ENCODE measurements around the gene ANKFY1.

Gene ANKFY1, protein sequence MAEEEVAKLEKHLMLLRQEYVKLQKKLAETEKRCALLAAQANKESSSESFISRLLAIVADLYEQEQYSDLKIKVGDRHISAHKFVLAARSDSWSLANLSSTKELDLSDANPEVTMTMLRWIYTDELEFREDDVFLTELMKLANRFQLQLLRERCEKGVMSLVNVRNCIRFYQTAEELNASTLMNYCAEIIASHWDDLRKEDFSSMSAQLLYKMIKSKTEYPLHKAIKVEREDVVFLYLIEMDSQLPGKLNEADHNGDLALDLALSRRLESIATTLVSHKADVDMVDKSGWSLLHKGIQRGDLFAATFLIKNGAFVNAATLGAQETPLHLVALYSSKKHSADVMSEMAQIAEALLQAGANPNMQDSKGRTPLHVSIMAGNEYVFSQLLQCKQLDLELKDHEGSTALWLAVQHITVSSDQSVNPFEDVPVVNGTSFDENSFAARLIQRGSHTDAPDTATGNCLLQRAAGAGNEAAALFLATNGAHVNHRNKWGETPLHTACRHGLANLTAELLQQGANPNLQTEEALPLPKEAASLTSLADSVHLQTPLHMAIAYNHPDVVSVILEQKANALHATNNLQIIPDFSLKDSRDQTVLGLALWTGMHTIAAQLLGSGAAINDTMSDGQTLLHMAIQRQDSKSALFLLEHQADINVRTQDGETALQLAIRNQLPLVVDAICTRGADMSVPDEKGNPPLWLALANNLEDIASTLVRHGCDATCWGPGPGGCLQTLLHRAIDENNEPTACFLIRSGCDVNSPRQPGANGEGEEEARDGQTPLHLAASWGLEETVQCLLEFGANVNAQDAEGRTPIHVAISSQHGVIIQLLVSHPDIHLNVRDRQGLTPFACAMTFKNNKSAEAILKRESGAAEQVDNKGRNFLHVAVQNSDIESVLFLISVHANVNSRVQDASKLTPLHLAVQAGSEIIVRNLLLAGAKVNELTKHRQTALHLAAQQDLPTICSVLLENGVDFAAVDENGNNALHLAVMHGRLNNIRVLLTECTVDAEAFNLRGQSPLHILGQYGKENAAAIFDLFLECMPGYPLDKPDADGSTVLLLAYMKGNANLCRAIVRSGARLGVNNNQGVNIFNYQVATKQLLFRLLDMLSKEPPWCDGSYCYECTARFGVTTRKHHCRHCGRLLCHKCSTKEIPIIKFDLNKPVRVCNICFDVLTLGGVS

DNA sequence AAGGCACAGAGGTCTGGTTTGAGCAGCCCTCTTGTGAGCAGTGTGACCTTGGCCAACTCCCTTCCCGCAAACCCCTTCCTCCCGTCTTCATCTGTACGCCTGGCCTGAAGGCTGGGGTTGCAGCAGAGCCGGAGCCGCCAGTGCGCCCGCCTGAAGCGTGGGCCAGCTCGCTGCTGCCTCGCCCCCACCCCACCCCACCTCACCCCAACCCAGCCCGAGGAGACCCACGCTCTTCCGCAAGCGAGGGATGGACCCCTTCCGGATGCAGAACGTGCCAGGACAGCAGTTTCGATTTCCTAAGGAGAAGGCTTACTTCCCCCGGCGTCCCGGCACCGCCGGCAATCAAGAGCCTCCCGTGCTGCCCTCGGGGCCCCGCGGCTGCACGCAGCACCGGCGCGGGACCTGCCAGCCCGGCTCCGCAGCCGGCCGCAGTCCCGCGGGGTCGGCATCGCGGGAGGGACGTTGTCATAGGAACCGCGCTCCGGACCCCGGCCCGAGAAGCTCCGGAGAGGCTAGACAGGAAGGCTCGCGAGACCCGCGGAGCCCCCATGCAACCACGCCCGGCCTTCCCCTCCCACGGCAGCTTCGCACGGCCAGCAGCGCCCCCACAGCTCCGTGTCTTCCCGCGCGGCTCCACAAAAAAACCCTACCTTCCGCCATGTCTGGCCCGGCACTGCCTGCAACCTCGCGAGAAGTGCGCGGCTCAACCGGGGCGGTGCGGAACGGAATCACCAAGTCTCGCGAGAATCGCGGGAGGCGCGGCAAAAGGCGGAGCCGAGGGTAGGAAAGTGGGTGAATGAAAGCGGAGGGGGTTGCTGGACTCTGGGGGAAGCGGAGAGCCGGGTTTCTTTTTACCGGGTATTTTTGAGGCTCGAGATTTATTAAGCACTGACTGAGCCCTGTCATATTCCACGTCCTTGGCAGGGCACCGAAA is at the start of gene ANKFY1:
ANKFY1 (minus strand) TSS at position 698 of the 934 bp plus-strand sequence; CDS start at position 660, 38 bp downstream.
- DNase-seq, result peak; percentile 89 to 94

DNA sequence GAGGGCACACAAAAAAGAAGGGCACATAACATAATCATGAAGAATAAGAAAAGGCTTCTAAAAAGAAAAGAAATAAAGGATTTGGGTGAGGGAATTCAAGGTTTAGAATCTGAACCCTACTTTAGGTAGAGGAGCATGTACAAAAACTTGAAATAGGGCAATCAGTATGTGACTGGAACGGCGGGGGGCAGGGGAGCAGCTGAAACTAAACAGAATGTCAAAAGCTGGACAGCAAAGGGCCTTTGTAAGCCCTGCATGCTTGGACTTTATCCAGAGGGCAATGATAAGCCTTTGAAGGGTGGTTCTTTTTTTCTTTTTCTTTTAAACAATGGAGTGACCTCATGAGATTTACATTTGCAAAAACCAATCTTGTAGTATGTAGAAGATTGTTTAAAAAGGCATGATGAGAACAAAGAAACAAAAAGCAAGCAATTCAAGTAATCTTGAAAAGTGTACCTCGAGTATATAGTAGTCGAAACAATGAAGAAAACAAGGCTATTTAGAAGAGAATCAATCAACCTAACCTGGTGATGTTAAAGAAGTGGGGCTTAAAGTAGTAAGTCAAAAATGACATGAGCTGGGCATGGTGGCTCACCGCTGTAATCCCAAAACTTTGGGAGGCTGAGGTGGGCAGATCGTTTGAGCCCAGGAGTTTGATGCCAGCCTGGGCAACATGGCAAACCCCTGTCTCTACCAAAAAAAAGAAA is 46.7 kb upstream of the ANKFY1 start:
- DNase-seq, result no peak

DNA sequence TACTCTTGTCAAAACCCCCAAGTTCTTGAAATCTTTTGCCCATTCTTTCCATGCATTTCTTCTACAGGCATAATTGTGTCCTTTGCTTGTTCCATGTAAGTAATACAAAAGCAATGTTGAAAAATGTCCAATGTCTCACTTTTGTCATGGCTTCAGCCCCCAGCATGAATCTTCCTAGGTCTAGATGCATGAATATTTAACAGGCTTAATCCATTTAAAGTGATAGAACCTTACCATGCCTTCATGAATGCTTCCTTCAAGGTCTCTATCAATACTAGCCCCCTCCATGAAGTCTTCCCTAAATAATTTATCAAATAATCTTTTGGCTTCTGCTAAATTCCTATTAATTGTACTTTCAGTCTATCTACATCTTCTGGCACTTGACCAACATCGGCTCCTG is 46.1 kb upstream of the ANKFY1 start:
- DNase-seq, result no peak

GRCh38 chr17:4307179-4307930 is 43.6 kb upstream of the ANKFY1 start:
- DNase-seq, result no peak

GRCh38 chr17:4305224-4305623 is 41.4 kb upstream of the ANKFY1 start:
- DNase-seq, result no peak

DNA sequence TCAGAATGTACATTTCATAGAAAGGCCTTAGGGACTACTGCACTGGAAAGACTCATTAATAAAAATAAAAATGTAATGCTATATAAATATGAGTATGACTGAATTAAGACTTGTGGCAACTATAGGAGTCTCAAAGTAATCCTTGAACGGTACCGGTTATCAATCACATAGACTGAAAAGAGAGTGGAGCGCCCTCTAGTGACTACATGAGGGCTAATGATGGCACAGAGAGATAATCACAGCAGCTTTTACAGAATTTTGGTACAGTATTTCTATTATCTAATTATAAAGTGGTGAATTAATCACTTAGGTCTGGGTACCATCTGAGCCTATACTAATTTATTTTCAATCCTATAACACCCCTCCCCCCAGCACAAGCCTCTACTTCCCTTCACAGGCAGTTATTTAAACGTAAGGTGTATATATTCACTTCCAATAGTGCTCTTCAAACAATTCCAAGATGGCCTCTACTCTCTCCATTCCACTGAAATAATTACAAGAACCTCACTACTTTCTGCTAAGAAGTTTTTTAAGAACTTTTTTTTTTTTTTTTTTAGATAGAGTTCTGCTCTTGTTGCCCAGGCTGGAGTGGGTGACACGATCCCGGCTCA is 40.7 kb upstream of the ANKFY1 start:
- DNase-seq, result peak in 1 of 2 experiments; percentile 20

DNA sequence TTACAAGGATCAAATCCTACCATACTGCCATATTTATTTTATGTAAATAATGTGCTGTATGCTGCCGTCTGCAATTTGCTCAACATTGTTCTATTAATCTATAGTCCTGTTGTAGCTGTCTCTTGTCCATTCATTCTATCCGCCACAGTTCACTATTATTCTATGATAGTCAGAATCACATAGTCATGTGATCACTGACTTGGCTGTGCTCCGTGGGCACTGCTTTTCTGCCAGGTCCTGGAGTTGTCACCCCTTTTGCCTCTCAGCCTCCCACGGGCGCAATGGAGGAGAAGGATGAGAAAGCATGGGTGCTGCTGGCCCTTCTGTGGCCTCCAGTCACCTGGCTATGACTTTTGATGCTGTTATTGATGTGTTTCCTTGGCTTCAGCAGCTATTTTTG is 37.3 kb upstream of the ANKFY1 start:
- DNase-seq, result no peak

GRCh38 chr17:4297351-4297750 is 33.6 kb upstream of the ANKFY1 start:
- no peak for DNase-seq

DNA sequence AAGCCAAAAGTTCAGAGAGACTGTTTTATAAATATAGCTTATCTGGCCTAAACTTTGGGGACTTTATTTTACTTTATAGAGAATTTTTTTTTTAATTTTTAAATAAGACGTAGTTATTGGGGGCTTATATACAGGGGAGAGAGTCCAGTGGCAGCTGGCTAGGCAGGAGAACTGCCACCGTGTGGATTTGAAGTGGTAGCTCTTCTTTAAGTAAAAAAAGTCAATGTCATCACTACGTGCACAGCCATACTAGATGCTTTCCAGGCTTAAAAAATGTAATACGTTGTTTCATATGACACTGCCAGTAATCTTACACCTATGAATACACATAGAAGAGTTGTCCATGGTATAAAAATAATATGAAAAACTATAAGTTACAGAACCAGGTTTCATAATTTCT is 31.9 kb upstream of the ANKFY1 start:
- DNase-seq, result no peak

- DNase-seq, result no peak
Observed at GRCh38 chr17:4293572-4293971, 29.8 kb upstream of the ANKFY1 start.

GRCh38 chr17:4287710-4288109 is 23.9 kb upstream of the ANKFY1 start:
- DNase-seq, result no peak

DNA sequence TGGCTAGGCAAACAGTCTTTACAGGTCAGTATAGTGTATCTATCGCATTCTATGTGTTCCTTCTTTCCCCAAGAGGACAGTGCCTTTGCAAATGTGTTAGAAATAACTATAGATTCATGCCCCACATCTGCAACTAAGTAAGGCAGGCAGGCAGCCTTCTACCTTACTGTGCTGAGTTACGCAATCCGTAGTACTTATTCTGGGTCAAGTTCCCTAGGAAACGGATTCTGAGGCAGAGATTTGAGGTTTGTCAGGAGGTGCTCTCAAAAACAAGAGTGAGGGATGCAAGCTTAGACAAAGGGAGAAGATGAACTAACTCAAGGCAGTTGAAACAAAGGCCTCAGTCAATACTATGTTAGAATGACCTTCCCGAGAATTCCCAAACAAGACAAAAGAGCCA is 12.7 kb upstream of the ANKFY1 start:
- no peak for DNase-seq

DNA sequence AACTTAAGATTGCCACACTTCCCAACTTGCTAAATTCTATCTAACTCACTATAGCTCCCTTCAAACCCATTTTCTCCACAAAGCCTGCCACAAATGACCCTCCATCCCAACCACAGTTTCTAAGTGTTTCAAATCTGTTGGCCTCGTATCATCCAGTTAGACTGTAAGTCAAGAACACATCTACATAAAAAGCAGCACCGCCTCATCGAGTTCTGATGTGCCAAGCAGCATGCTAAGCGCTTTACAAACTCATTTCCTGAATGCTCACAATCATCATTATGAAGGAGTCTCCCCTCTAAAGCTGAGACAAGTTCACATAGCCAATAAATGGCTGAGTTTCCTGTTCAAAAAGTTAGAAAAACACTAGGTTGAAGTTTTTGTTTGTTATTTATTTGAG is 9.2 kb upstream of the ANKFY1 start:
- no peak for DNase-seq

DNA sequence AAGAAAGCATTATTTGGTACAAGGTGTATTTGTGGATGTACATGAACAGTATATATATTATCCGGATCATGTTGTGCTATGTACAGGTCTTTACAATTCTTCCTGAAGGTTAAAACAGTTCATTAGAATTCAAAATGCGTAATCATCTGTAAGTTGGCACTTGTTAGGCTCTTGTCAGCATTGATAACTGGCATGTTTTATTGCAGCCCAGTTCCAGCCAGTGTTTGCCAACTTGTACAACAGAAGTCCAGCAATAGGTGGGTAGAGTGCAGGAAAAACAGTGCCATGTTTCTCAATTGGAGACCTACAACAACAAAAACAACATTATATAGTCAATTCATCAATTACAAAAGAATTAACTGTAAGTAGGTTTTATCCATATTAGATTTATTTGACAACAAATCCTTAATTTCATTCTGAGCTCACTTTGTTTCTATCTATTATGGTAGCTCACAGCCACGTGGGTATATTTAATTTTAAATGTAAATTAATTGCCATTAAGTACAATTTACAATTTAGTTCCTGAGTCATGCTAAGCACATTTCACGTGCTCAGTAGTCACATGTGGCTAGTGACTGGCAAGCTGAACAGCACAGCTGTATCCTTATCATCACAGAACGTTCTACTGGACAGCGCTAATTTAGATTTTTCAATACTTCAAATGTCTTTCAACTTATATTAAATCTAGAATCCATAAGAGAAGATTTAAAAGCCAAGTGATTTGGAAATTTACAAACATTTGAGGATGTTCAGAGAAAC is 8.6 kb upstream of the ANKFY1 start:
- no peak for DNase-seq

DNA sequence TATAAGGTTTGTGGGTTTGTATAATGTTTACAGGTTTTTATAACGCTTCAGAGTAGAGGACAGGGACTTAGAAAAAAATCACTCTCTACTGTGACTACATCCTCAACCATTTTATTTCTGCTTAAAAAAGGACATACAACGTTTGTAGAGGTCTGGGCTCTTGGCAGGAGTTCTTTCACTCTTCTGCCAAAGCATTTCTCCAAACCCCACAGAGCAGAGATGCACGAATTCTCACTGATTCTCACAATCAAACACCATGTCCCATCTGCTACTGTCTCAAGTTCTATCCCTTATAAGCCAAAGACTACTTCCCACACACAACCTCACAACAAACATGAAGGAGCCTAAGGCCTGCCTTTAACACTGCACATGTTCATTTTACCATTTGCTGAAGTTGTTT is 7.0 kb upstream of the ANKFY1 start:
- DNase-seq, result no peak

DNA sequence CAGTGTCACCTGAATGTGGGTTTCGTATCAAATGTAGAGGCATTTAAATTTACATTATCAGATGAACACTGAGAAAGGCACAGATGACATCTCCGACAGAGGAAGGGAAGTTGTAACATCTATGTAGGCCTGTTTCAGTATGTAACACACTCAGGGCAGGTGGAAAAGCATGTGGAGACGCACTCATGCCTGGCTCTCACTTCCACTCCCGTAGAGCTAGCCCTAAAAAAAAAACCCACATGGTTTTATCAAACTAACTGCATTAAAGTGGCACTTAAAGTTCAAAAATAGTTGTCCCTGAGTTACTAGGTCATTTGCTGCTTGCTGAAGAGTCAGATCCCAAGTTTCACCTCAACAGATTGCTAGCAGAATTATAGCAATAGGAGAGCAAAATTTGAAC is 6.1 kb upstream of the ANKFY1 start:
- DNase-seq, result no peak

- DNase-seq, result no peak
Observed at GRCh38 chr17:4267402-4267801, 3.6 kb upstream of the ANKFY1 start.

GRCh38 chr17:4266550-4266949 is 2.8 kb upstream of the ANKFY1 start:
- DNase-seq, result no peak

- DNase-seq, result no peak
Observed at GRCh38 chr17:4262703-4263102, 1.1 kb downstream of the ANKFY1 start.

DNA sequence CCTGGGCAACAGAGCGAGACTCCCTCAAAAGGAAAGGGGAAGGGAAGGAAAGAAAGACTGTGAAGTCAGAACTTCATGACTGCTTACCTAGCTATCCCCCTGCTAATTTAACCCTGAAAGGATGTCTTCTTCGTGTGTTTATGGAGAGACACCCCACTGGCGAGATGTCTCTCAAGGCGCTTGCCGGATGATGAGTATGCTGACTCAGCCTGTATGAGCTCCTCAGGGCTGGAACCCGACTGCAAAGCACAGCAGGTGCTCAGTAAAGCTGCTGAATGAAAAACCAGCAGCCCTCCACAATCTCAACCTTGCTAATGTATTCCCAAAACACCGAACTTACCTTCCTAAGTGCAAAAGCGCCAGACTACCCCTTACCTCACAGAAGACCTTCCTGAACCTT is 2.3 kb downstream of the ANKFY1 start:
- no peak for DNase-seq

Data from NCI-H1930 (cell line).